HL-60 (cell line): ENCODE results near the gene IRF1.

Source experiments
- DNase-seq, 2 experiments: peaks; one replicate each; pipeline ENCODE4 v3.0.0-alpha.2; 2010 to 2020; ENCODE audit warnings: low read depth in 1 of 2, low spot score in 1 of 2
- H3K27ac ChIP-seq: fragments of 250-450 bp; sonication (Bioruptor Pico); replicated peaks from 2 replicates; pipeline ENCODE4 v1.5.1; 2020; ENCODE audit warnings: mild to moderate bottlenecking, moderate library complexity
- H3K27me3 ChIP-seq: fragments of 250-450 bp; sonication (Bioruptor Pico); 2 replicates; pipeline ENCODE4 v1.5.1; 2021; ENCODE audit warnings: mild to moderate bottlenecking, moderate library complexity; ENCODE audit not compliant: insufficient read depth, poor library complexity, severe bottlenecking
- H3K4me3 ChIP-seq: replicated peaks from 2 replicates; pipeline ENCODE4 v1.5.1; 2011; ENCODE audit warnings: mild to moderate bottlenecking, control low read depth, low read length; ENCODE audit not compliant: insufficient read depth
- CTCF ChIP-seq: IDR thresholded peaks from one replicate; pipeline ENCODE4 v1.5.1; 2011; ENCODE audit warnings: low read length, control low read depth, inconsistent platforms; ENCODE audit not compliant: insufficient read depth
- GABPA ChIP-seq: IDR thresholded peaks from 2 replicates; pipeline ENCODE4 v1.6.1; 2012; ENCODE audit warnings: low read depth
- POLR2AphosphoS5 ChIP-seq: IDR thresholded peaks from 2 replicates; pipeline ENCODE4 v1.6.1; 2012; ENCODE audit warnings: low read depth
- SPI1 ChIP-seq: IDR thresholded peaks from 2 replicates; pipeline ENCODE4 v1.6.1; 2012; ENCODE audit warnings: low read depth, mild to moderate bottlenecking, borderline replicate concordance
- TF ChIP-seq, protein P1 (sequence below): IDR thresholded peaks from 2 replicates; pipeline ENCODE4 v1.6.1; 2012; ENCODE audit warnings: low read depth; ENCODE audit not compliant: insufficient replicate concordance

IRF1 gene

GRCh38 chr5:132458226-132458560 is 32.4 kb downstream of the IRF1 start:
- Histone ChIP-seq H3K27ac (peak overlapping the region; percentile 95), H3K4me3 (no peak overlapping the region), H3K27me3 (no peaks in the 10 kb centered on the region)
- DNase-seq, result no peak
- no peak for TF ChIP-seq GABPA
- TF ChIP-seq SPI1, result no peak
- TF ChIP-seq POLR2AphosphoS5, result no peak
- TF ChIP-seq, protein P1, sequence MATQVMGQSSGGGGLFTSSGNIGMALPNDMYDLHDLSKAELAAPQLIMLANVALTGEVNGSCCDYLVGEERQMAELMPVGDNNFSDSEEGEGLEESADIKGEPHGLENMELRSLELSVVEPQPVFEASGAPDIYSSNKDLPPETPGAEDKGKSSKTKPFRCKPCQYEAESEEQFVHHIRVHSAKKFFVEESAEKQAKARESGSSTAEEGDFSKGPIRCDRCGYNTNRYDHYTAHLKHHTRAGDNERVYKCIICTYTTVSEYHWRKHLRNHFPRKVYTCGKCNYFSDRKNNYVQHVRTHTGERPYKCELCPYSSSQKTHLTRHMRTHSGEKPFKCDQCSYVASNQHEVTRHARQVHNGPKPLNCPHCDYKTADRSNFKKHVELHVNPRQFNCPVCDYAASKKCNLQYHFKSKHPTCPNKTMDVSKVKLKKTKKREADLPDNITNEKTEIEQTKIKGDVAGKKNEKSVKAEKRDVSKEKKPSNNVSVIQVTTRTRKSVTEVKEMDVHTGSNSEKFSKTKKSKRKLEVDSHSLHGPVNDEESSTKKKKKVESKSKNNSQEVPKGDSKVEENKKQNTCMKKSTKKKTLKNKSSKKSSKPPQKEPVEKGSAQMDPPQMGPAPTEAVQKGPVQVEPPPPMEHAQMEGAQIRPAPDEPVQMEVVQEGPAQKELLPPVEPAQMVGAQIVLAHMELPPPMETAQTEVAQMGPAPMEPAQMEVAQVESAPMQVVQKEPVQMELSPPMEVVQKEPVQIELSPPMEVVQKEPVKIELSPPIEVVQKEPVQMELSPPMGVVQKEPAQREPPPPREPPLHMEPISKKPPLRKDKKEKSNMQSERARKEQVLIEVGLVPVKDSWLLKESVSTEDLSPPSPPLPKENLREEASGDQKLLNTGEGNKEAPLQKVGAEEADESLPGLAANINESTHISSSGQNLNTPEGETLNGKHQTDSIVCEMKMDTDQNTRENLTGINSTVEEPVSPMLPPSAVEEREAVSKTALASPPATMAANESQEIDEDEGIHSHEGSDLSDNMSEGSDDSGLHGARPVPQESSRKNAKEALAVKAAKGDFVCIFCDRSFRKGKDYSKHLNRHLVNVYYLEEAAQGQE, result no peak
- no peak for TF ChIP-seq CTCF

GRCh38 chr5:132457371-132458225 is 33.0 kb downstream of the IRF1 start:
- peak; percentile 59; the same call in 1 of the 2 replicates for TF ChIP-seq POLR2AphosphoS5
- TF ChIP-seq SPI1, result peak; percentile 23; the same call in 1 of the 2 replicates
- no peak for TF ChIP-seq GABPA
- TF ChIP-seq CTCF, result no peak
- Histone ChIP-seq H3K4me3 (no peak overlapping the region), H3K27me3 (no peaks in the 10 kb centered on the region), H3K27ac (peak overlapping the region; percentile 95)
- peak; percentile 76 to 82 for DNase-seq

DNA sequence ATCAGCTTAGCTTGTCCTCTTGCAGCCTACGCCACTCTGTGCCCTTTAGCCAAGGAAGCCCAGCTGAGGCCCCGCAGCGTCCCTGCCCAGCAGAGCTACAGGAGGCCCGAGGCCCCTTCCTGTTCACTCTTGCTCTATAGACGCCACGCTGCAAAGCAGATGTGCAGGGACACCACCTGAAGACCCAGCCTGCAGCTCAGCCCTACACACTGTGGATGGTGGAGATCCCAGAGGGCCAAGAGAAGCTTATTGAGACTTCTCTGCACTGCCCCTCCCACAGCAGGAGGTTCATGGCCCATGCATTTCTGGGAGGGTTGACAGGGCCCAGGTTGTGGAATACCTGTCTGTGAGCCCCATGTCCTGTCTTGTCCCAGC is 33.6 kb downstream of the IRF1 start:
- DNase-seq, result no peak
- H3K4me3 ChIP-seq, result no peak overlapping the region
- TF ChIP-seq SPI1 (no peak), GABPA (no peak), POLR2AphosphoS5 (no peak)
- TF ChIP-seq, protein P1, result no peak
- peak overlapping the region; percentile 95 for H3K27ac ChIP-seq
- no peaks in the 10 kb centered on the region for H3K27me3 ChIP-seq

DNA sequence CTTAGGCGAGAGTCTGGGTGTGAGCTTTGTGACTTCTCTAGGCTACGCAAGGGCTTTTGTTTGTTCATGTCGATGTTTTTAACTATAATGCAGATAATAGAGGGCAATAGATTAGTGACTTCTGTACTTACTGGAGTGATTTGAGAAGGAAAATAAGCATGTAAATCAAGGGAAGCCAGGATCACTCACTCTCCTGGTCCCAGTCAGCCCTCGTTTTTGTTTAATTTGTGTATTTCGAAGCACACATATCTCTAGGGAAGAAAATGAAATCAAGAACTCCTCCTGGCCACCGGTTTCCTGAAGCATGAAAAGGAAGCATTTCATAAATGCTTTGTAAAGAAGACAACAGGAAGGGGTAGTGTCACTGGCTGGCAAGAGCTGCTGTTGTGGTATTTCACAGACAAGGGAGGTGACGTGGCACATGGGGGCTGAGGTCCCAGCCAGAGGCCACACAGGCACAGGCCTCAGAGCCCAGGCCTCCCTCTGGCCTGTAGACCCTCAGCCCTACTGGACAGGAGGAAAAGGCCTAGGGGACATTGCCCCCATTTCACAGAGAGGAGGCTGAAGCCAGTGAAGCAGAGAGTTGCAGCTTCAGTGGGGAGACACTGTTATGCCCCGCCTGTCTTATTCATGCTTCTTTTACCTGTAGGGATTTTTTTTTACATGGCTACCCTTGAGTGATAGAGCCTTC is 34.1 kb downstream of the IRF1 start:
- TF ChIP-seq, protein P1, result no peak
- no peak; the same call in 1 of the 2 replicates for TF ChIP-seq POLR2AphosphoS5
- peak; percentile 40 to 81 for DNase-seq
- Histone ChIP-seq H3K27ac (peak overlapping the region; percentile 95), H3K27me3 (no peaks in the 10 kb centered on the region), H3K4me3 (no peak overlapping the region)
